GM21526 (cell line): ENCODE data around the gene CSTF1.

Source experiments
- ATAC-seq: cut with Tn5 transposase; IDR thresholded peaks from one replicate; pipeline ENCODE4 v1.9.1; 2021; ENCODE audit warnings: moderate library complexity; ENCODE audit not compliant: unreplicated experiment, low FRiP score

CSTF1 gene

GRCh38 chr20:56392132-56392880, at the start of gene CSTF1, which contains the start of gene AURKA:
Gene CSTF1 (plus strand): TSS chr20:56392645. CDS start chr20:56395553, 2,908 bp downstream.
Gene AURKA (minus strand): TSS chr20:56392215. CDS start chr20:56388197, 4,018 bp downstream.
- ATAC-seq = peak; percentile 85

GRCh38 chr20:56342783-56343182, 49.7 kb upstream of the CSTF1 start:
- no peak for ATAC-seq

- no peak for ATAC-seq
These were observed 48.5 kb upstream of the CSTF1 start for GRCh38 chr20:56343861-56344381.

- no peak for ATAC-seq
These were observed 46.5 kb upstream of the CSTF1 start for GRCh38 chr20:56345911-56346310.

GRCh38 chr20:56347628-56348304, 44.7 kb upstream of the CSTF1 start:
- ATAC-seq = no peak

GRCh38 chr20:56348305-56348693, 44.1 kb upstream of the CSTF1 start:
- ATAC-seq = no peak

- no peak for ATAC-seq
These were observed 43.7 kb upstream of the CSTF1 start for GRCh38 chr20:56348746-56349145.

GRCh38 chr20:56350842-56351241, 41.6 kb upstream of the CSTF1 start:
- no peak for ATAC-seq

- ATAC-seq = no peak
These were observed 39.9 kb upstream of the CSTF1 start for GRCh38 chr20:56352345-56353055.

- no peak for ATAC-seq
These were observed 39.1 kb upstream of the CSTF1 start for GRCh38 chr20:56353356-56353755.

GRCh38 chr20:56358070-56358469, 34.4 kb upstream of the CSTF1 start:
- ATAC-seq = no peak

GRCh38 chr20:56358600-56359211, 33.7 kb upstream of the CSTF1 start, which contains the start of gene FAM210B:
Gene FAM210B (plus strand): TSS chr20:56358974. CDS start chr20:56359006, 32 bp downstream.
- ATAC-seq = peak; percentile 97

- peak; percentile 23 for ATAC-seq
These were observed 33.0 kb upstream of the CSTF1 start for GRCh38 chr20:56359212-56360132.

GRCh38 chr20:56360133-56360907, 32.1 kb upstream of the CSTF1 start:
- ATAC-seq = no peak

- ATAC-seq = no peak
These were observed 31.6 kb upstream of the CSTF1 start for GRCh38 chr20:56360908-56361205.

- ATAC-seq = no peak
These were observed 30.5 kb upstream of the CSTF1 start for GRCh38 chr20:56361900-56362299.

- no peak for ATAC-seq
These were observed 29.5 kb upstream of the CSTF1 start for GRCh38 chr20:56362833-56363413.

- ATAC-seq = no peak
These were observed 29.0 kb upstream of the CSTF1 start for GRCh38 chr20:56363491-56363890.
